IPS-11a (cell line): ENCODE data around the gene POLR2M.

Experiments used
- H3K4me3 ChIP-seq: one replicate; pipeline ENCODE4 v1.5.1; 2013; ENCODE audit warnings: low read depth, low read length, control low read depth

Gene POLR2M

DNA sequence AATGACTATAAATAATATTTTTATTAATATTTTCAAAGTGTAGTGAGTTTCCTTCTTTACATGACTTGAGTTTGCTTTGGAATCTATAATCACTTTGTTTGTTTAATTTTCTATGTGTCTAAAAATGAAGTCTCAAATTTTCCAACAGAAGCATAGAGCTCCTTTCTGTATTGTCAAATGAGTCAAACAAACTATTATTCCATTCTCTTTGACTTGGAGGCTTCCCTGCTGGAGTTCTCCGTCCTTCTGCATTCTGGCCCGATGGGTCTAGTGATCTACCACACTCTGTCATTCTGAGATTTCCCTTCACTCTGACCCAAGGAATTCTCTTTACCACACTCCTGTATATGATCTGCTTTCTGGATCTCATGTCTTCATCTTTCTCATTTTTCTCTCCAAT, 30.1 kb downstream of the POLR2M start:
- no peak overlapping the region for H3K4me3 ChIP-seq

DNA sequence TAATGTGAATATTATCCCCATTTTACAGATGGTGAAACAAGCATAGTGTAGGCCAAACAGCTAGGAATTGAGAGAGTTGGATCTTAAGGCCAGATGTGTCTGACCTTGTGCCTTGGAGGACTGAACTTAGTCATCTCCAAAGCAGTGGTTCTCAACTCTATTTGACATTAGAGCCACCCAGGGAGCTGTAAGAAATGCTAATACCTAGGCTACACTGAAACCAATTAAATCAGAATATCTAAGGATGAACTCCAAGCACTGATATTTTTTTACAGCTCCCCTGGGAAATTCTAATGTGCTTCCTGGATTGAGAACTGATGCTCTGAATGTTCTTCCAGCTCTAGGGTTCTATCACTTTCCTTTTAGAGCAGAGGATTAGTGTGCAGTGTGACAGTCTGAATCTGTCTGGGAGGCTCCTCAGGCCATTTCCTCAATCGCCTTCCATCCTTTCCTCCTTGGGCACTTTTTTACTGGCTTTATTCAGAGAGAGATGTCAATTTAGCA, 32.3 kb downstream of the POLR2M start:
- H3K4me3 ChIP-seq: no peak overlapping the region

DNA sequence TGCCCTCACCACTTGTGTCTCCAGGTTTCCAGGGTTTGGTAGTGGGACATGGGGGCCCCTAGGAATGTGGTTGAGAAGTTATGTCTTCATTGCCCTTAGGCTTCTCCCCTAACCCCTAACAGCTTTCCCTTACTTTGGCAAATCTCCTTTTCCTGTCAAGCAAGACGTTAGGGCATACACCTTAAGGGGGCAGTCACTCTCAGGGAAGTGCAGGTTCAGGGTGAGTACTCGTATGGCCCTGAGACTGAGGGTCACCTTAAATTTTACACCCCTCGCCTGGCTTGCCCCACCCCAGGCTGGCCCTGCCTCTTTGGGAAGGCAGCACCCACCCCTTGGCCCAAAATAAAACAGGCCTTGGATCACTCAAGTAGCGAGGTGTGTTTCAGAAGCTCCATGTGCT, 33.5 kb downstream of the POLR2M start:
- no peak overlapping the region for H3K4me3 ChIP-seq

DNA sequence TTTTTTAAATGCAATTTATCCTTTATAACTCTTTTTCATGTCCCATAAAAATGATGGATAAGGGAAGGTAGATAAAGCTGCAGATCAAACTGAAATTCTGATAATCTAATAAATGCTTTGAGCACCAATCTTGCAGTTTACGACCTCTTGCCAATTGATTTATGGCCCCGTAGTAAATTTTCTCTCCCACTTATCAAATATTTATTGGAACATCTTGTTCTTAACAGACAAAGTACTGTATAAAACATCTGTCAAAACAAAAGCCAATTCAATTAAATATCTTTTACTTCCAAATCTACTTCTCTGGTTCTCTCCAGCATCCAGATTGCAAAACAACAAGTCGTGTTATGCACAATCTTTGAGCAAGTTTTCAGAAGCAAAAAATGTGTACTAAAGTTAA, 34.6 kb downstream of the POLR2M start:
- H3K4me3 ChIP-seq: no peak overlapping the region

DNA sequence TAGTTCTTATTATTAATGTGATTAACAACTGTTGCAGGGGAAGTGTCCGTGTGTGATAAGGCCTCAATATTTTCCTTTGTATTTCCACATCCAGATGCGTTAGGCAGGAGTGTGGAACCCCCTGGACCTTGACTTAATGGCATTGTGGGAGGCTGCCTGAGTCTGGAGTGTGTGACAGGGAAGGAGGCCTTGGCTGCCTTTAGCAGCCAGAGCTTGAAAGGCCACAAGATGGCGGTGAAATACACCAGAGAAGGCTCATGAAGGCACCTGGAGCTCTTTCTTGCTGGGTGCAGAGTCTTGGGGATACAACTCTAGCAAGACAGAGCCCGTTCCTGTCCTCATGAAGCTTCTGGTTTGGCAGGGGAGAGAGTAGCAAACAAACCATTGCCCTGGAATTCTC, 36.9 kb downstream of the POLR2M start:
- H3K4me3 ChIP-seq: no peak overlapping the region

DNA sequence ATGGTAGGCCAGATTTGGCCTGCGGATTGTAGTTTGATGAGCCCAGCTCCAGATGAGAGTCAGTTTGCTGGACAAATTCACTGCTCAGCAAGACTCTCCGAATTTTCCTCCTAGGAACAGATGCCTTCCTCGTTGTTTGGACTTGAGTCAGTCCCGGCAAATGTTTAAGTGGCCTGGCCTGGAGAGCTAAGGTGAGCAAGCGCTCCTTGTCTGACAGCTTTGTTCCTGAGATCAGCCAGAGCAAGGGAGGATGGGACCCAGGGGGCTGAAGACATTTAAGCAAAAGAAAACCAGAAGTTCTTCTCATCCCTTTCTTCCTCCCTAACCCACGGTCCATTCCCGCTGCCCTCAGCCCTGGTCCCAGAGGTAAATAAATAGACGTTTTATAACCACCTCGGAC, 40.3 kb downstream of the POLR2M start:
- no peak overlapping the region for H3K4me3 ChIP-seq

DNA sequence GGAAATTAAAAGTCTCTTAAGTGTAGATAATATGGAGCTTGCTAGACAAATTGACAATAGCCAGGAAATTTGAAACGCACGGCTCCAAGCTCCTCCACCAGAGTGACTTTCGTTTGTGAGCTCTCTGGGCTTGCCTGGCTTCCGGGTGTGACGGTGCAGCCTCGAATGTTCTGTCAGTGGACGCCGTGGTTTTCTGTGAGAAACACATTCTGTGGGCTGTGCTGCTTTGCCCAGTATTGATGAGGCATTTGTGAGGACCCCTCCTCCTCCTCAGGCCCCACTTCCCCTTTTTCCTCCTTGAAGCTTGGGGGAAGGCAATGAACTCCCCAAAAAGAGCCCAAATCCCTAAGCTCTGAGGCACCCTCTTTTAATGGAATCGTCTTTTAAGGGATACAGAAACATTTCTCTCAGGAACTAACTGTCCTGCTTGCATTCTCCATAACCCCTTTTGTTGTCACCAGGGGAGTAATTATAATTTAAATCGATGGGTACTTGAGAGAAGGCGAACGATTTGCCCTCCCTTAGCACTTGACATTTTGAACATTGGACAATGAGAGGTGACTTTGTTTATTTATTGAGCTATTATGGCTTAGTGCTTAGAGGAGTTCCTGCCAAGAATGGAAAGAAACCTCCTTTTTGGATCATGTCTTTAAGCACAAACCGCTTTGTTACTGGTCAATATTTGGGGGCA, 40.8 kb downstream of the POLR2M start:
- no peak overlapping the region for H3K4me3 ChIP-seq

DNA sequence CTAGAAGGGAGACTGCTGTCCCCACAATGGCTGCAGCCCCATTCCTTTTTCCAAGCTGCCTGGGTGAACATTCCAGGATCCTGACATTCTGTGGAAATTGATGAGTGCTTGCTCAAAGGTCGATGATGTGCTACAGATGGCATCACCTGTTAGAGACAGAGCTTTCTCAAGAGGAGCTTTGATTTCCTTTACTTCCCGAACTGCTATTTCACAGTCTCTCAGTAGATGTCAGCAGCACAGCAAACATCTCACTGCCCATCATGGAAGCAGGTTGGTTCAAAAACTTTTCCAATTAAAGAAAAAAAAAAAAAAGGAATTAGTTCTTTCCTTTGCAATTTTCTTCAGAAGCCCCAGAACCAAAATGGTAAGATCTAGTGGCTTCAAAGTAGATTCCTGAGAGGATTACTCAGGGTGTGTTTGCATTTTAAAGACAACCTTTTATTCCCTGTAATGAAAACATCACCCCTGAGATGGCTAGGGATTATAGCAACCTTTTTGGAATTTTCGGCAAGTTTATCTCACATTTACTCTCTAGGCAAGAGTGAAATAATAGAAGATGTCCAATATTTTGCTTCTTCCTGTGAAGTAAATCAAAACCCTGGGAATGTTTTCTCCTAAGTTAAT, 44.8 kb downstream of the POLR2M start:
- H3K4me3 ChIP-seq: no peak overlapping the region

DNA sequence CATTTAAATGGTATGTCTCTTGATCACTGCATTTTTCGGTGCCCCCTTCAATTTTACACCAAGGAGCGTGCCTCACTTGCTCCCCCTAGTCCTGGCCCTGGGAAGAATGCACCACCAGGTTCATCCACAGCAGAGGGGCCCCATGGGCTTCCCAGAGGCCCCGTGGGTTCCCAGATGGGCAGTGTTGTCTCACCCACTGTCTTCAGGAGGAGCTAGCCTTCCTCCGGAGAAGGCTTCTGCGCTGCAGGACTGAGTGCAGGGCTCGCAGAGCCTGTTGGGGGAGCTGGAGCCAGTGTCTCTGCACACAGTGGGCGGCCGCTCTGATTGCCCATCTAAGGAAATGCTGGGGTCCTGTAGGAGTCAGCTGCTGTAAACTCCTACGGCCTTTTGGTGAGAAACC, 45.9 kb downstream of the POLR2M start:
- no peak overlapping the region for H3K4me3 ChIP-seq

DNA sequence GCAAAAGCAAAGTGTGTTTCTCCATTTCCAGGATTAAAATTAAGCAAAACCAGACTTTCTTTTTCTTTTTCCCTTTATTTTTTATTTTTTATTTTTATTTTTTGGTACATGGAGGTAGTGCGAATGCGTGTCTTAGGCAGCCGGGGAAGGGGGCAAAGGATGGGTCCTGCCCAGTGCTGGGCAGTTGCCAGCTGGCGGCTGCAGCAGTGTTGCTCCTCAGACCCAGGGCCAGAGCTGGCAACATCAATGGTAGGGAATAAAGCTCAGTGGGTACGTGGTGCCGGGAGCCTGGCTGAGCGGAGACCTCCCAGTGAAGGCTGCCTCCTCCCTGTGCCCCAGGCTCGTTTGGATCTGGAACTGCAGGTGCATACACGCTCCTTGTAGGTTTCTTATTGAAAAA, 46.3 kb downstream of the POLR2M start:
- H3K4me3 ChIP-seq: no peak overlapping the region

DNA sequence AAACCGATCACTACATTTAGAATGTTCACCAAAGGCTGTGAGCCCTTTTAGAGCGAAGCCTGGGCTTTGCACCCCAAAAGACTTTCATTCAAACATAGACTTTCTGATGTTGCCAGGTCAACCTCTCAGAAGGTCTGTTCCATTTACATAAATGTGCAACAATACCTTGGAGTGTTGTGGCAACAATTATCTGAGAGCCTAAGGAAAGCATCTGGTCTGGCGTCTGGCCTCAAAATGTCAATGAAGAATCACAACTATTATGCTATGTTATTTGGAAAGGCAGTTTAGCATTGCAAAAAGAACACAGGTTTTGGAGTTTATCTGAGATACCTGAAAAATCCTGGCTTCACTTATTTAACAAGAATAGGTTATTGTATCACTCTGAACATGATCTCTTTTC, 50.0 kb downstream of the POLR2M start:
- no peak overlapping the region for H3K4me3 ChIP-seq

DNA sequence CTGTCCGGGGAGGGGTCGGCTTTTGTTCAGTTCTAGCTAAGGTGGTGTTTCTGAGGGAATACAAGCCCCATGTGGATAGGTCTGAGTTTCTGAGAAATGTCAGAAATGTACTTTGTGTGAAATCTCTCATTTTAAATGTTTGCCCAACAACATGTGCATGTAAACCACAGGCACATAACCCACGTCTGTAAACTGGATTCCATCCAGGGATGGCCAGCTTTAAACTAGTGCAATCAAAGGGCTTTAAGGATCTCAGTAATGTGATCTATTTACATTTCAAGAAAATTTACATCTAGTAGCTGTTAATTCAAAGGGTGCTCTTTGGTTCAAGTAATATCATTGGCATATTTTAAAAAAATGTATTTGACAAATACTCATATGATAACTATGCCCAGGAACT, 52.0 kb downstream of the POLR2M start:
- H3K4me3 ChIP-seq: no peak overlapping the region

DNA sequence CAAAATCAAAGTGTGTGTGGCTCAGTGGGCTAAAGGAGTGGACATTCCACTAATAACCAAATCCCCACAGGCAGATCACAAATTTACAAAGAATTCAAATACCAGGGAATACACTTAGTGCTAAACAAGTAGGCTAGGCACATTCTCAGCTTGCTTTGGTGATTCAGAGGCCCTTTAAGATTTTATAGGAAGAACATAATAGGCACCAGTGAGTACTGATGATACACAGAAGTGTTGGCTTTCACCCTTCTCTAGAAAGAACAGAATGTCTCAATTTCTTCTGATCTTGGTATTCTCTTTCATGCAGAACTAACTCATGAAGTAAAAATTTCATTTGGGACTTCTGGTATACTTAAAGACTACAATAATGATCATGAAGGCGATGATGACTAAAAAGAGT, 55.0 kb downstream of the POLR2M start:
- H3K4me3 ChIP-seq: no peak overlapping the region

DNA sequence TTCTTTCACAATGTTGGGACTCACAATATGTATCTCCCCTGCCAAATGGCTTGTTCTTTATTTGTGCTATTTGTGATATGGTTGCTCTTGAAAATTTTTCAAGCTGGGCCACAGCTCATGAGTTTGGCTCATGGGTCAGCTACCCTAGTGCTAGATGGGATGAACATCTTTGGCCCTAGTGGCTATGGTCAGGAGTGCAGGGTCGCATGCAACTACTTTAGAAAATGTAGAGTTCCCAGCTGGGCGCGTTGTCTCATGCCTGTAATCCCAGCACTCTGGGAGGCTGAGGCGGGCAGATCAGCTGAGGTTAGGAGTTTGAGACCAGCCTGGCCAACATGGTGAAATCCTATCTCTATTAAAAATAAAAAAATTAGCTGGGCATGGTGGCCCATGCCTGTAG, 55.8 kb downstream of the POLR2M start:
- H3K4me3 ChIP-seq: no peak overlapping the region

DNA sequence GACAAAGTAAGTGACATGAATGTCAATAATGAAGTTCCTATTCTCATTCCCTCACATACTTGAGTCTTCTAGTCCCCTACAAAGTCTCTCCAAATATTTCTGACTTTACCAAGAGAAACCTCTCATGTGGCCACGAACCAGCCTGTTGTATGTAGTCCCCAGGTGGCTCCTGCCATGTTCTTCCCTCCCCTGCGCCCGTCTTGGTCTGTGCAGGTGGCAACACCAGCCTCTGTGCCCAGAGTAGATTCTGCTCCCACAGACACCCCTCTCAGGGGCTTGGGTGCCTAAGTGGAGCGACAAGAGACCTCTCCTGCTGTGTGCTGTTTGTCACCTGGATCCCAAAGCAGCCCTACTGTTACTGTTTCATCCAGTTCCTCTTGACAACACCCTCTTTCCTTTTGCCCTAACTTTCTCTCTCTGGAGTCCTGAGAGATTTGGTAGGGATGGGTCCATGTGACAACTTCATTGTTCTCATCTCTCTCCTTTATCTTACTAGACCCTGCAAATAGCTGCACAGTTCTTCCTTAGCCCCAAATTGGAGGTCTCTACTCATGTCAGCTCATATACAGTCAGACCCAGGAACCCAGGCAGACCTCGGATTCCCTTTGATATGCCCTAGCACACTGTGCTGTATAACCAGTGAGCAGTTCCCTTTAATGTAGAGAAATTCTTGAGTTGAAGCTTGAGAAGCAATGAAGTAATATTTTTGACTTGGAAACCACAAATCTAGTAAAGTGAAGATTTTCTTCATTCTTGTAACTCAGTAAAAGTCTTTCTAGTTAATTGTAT, 56.9 kb downstream of the POLR2M start:
- no peak overlapping the region for H3K4me3 ChIP-seq
